Thymus (tissue), 11 donors: ENCODE data around the gene TRMT2B. TPM values are rescaled to one million over a fixed set of nuclear protein-coding genes. Genes with fewer than 3 reads are reported as not detected.
"Not testable (repeated sequence)": the region's sequence is repeated elsewhere in the genome, so short reads cannot be mapped to it uniquely, and the experiment has no call there.

ENCODE experiments used
- DNase-seq, 9 donors: peaks; one replicate each; pipeline ENCODE4 v3.0.0-alpha.2; 2013; ENCODE audit warnings: low spot score in 9 of 9, low read depth in 6 of 9, missing footprints in 1 of 9
- H3K27ac ChIP-seq, 2 donors: one replicate each; pipeline ENCODE4 v1.5.1; 2013; ENCODE audit warnings: control low read depth in 1 of 2, low read depth in 1 of 2, low read length in 1 of 2, mild to moderate bottlenecking in 1 of 2, moderate library complexity in 1 of 2
- H3K27me3 ChIP-seq, 2 donors: one replicate each; pipeline ENCODE4 v1.5.1; 2013; ENCODE audit warnings: low read length in 1 of 2; ENCODE audit not compliant: control insufficient read depth in 2 of 2, insufficient read depth in 1 of 2
- H3K36me3 ChIP-seq, 2 donors: one replicate each; pipeline ENCODE4 v1.5.1; 2013; ENCODE audit warnings: low read length in 1 of 2, mild to moderate bottlenecking in 1 of 2, moderate library complexity in 1 of 2; ENCODE audit not compliant: control insufficient read depth in 2 of 2, insufficient read depth in 2 of 2
- H3K4me1 ChIP-seq, 2 donors: one replicate each; pipeline ENCODE4 v1.5.1; 2013; ENCODE audit warnings: low read length in 2 of 2; ENCODE audit not compliant: control insufficient read depth in 2 of 2, insufficient read depth in 2 of 2
- H3K4me3 ChIP-seq, 2 donors: one replicate each; pipeline ENCODE4 v1.5.1; 2013; ENCODE audit warnings: low read length in 2 of 2, control low read depth in 1 of 2, mild to moderate bottlenecking in 1 of 2
- H3K9me3 ChIP-seq, 2 donors: one replicate each; pipeline ENCODE4 v1.5.1; 2013; ENCODE audit warnings: low read length in 1 of 2, mild to moderate bottlenecking in 1 of 2; ENCODE audit not compliant: control insufficient read depth in 2 of 2, insufficient read depth in 1 of 2
- WGBS: extraction: QIAGEN DNeasy Blood & Tissue Kit; methylation state at CpG from one replicate; pipeline ENCODE4 v1.1.7; 2013; 5-methylcytosine and 5-hydroxymethylcytosine counted together
- polyA plus RNA-seq: library from polyadenylated mRNA; stranded (reverse); fragments of 200-250 nt; gene quantifications from one replicate; pipeline ENCODE4 v1.2.3, GENCODE V29; 2013
- total RNA-seq: library from RNA; stranded (reverse); fragments of 120-200 nt; gene quantifications from one replicate; pipeline ENCODE4 v1.2.4, GENCODE V29; 2013
- donor health status: healthy.

Gene TRMT2B
- total and polyA plus RNA-seq, 2 donors: 15.3 to 15.7 TPM

DNA sequence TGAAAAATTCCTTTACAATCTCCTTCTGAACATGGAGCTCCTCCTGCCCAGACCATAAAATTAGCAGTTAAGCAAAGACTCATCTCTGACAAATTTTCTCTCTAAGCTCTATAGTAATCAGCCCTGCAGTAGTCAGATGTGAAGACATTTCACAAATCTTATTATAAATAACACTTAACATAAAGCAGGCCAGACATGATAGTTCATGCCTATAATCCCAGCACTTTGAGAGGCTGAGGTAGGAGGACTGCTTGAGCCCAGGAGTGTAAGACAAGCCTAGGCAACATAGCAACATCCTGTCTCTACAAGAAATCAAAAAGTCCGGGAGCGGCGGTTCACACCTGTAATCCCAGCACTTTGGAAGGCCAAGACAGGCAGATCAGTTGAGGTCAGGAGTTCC is 29.9 kb downstream of the TRMT2B start:
- Histone ChIP-seq H3K9me3 (no peaks in the 10 kb centered on the region), H3K27me3 (no peaks in the 10 kb centered on the region), H3K27ac (no peak overlapping the region), H3K36me3 (peaks cover 22 to 23% of the 10 kb centered on the region in 2 donors), H3K4me1 (no peaks in the 10 kb centered on the region), H3K4me3 (no peak overlapping the region)
- 93% methylated on average over 3 of the region's 3 CpGs for WGBS
- DNase-seq: no peak

- H3K36me3 ChIP-seq: peaks cover 11 to 13% of the 10 kb centered on the region in 2 donors
- not testable (repeated sequence) for H3K27me3 ChIP-seq, DNase-seq, H3K9me3 ChIP-seq, H3K27ac ChIP-seq, H3K4me1 ChIP-seq, H3K4me3 ChIP-seq
- 100% methylated on average over 1 of the region's 1 CpG for WGBS
Measured at GRCh38 chrX:101012031-101012430, 39.9 kb downstream of the TRMT2B start.

DNA sequence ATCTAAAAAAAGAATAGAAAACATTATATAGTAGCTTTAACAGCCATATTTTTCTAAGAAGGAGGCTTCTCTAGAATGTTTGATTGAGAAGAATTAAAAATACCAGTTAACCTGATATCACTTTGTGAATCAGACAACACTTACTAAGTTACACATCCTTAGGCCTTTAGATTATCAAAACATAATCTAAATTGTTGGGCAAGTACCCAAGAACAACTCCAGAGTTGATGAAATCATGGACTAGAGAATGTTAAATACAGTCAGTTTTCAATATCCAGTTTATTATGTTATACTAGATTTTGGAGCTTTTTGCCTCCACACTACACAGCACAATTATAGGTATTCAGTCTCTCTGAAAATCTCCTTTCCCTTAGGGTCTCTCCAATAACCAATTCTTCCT is 42.8 kb downstream of the TRMT2B start:
- H3K36me3 ChIP-seq: peaks cover 8 to 12% of the 10 kb centered on the region in 2 donors

GRCh38 chrX:100999451-100999850 is 52.5 kb downstream of the TRMT2B start:
- 98% methylated on average over 2 of the region's 2 CpGs for WGBS
- H3K9me3 ChIP-seq: no peaks in the 10 kb centered on the region

More for the DNA sequence above, 42.8 kb downstream of the TRMT2B start:
- H3K4me3 ChIP-seq: no peak overlapping the region
- H3K4me1 ChIP-seq: no peaks in the 10 kb centered on the region
- no peak overlapping the region for H3K27ac ChIP-seq
- H3K9me3 ChIP-seq: no peaks in the 10 kb centered on the region
- DNase-seq: no peak
- H3K27me3 ChIP-seq: no peaks in the 10 kb centered on the region

DNA sequence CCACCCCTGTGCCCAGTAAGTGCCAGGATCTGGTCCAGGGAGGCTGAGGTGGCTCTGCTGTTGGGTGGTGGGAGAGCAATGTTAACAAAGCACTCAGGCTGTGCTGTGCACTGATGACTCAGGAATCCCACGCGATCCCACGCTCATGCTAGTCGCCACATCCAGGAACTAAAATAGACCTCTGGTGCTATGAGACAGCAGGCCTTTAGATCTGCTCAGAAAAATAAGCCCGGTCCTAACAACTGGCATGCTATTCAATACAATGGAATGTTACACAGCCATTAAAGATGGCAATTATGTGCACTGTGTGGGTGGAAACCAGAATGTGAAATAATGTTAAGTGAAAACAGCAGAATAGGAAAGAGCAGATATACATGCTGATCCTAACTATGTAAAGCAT is 56.4 kb downstream of the TRMT2B start:
- no peaks in the 10 kb centered on the region for H3K36me3 ChIP-seq
- no peak overlapping the region for H3K27ac ChIP-seq
- no peaks in the 10 kb centered on the region for H3K27me3 ChIP-seq
- H3K9me3 ChIP-seq: no peaks in the 10 kb centered on the region
- no peaks in the 10 kb centered on the region for H3K4me1 ChIP-seq
- no peak for DNase-seq
- WGBS: 98% methylated on average over 5 of the region's 5 CpGs
- no peak overlapping the region for H3K4me3 ChIP-seq

More at GRCh38 chrX:100999451-100999850, 52.5 kb downstream of the TRMT2B start:
- DNase-seq: no peak
- H3K27me3 ChIP-seq: no peaks in the 10 kb centered on the region
- no peaks in the 10 kb centered on the region for H3K4me1 ChIP-seq
- H3K27ac ChIP-seq: no peak overlapping the region
- H3K36me3 ChIP-seq: no peaks in the 10 kb centered on the region
- H3K4me3 ChIP-seq: no peak overlapping the region

DNA sequence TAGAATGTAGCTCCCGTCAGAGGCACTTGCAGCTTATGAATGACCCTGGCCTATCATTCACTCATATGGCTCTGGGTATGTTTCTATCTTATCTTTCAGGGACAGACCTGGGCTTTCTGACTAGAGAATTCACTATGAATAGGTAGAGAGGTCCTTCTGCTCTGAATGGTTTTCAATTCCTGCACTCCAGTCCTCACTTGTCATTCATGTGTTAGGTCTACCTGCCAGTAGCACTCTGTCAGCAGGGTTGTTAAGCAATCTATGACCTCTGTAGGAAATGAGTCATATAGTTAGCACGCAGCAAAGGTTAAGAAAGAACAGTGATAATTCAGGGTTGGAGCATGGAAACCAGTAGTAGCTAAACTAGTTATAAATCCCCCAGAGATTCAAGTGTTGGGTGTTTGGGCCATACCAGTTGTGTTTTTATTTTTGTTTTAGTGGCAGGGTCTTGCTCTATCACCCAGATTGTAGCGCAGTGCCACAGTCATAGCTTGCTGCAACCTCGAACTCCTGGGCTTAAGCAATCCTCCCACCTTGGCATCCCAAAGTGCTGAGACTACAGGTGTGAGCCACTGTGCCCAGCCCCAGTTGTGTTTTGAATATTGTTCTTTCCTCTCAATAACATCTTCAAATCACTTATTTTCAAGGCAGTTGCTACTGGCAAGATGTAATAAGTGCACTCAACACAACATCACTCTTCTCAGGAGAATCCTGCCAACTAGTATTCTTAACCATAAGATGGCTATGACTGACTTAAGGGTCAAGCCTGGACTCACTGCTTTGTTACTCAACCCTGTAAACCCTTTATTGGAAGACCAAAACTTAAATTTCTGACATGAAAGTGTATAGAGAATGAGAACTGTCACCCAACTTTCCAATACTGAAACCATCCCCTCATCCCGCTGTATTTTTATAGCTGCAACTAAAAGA is 57.3 kb downstream of the TRMT2B start:
- no peak for DNase-seq
- no peak overlapping the region for H3K27ac ChIP-seq

GRCh38 chrX:100990139-100990538 is 61.8 kb downstream of the TRMT2B start:
- no peak overlapping the region for H3K27ac ChIP-seq
- no peak for DNase-seq
- no peaks in the 10 kb centered on the region for H3K9me3 ChIP-seq
- no peaks in the 10 kb centered on the region for H3K4me1 ChIP-seq
- no peak overlapping the region for H3K4me3 ChIP-seq
- H3K27me3 ChIP-seq: no peaks in the 10 kb centered on the region
- WGBS: 96% methylated on average over 2 of the region's 2 CpGs
- H3K36me3 ChIP-seq: peaks cover 0 to 3% of the 10 kb centered on the region in 2 donors

More for the DNA sequence above, 57.3 kb downstream of the TRMT2B start:
- 97% methylated on average over 5 of the region's 5 CpGs for WGBS
- no peak overlapping the region for H3K4me3 ChIP-seq
- no peaks in the 10 kb centered on the region for H3K27me3 ChIP-seq
- no peaks in the 10 kb centered on the region for H3K36me3 ChIP-seq
- H3K9me3 ChIP-seq: no peaks in the 10 kb centered on the region
- H3K4me1 ChIP-seq: no peaks in the 10 kb centered on the region

- no peaks in the 10 kb centered on the region for H3K9me3 ChIP-seq
- no peaks in the 10 kb centered on the region for H3K27me3 ChIP-seq
- no peaks in the 10 kb centered on the region for H3K4me1 ChIP-seq
- no peak overlapping the region for H3K4me3 ChIP-seq
- peaks cover 0 to 3% of the 10 kb centered on the region in 2 donors for H3K36me3 ChIP-seq
- no peak overlapping the region for H3K27ac ChIP-seq
- DNase-seq: no peak
Measured at GRCh38 chrX:100984818-100985217, 67.1 kb downstream of the TRMT2B start.

GRCh38 chrX:100981498-100981845 is 70.4 kb downstream of the TRMT2B start:
- not testable (repeated sequence) for H3K27ac ChIP-seq, H3K27me3 ChIP-seq, H3K9me3 ChIP-seq, DNase-seq, H3K4me1 ChIP-seq, H3K4me3 ChIP-seq, H3K36me3 ChIP-seq
- WGBS: 100% methylated on average over 1 of the region's 1 CpG
